B cell (primary cell): Measurements from ENCODE around the gene SLC15A3. TPM values are rescaled to one million over a fixed set of nuclear protein-coding genes. Genes with fewer than 3 reads are reported as not detected.

ENCODE experiments used
- ATAC-seq: fragments of 200-7000 bp; cut with Tn5 transposase; one replicate; pipeline ENCODE4 v1.10.0; 2021; ENCODE audit warnings: low read depth, mild to moderate bottlenecking, moderate number of reproducible peaks, moderate library complexity
- CTCF ChIA-PET: fragments of 350-600 bp; sonication (Branson Sonifier 250); formaldehyde crosslinking; loops from one replicate; lab custom pipeline; 2021; ENCODE audit warnings: antibody characterized with exemption, inconsistent platforms; lab: Charles Lee
- POLR2A ChIA-PET: fragments of 350-600 bp; sonication (Branson Sonifier 250); formaldehyde crosslinking; loops from one replicate; lab custom pipeline; 2021; ENCODE audit warnings: antibody characterized with exemption; lab: Charles Lee
- DNase-seq: peaks from one replicate; pipeline ENCODE4 v3.0.0; 2013
- H2AFZ ChIP-seq: 2 replicates; pipeline ENCODE4 v1.6.1; 2012; ENCODE audit warnings: mild to moderate bottlenecking, low read depth, low read length; ENCODE audit not compliant: insufficient read depth, poor library complexity, severe bottlenecking
- H3K27ac ChIP-seq, 2 donors: 1 replicate in 1 of 2; 2 replicates in 1 of 2; pipeline ENCODE4 v1.5.1; 2012 to 2013; ENCODE audit warnings: low read length in 2 of 2, mild to moderate bottlenecking in 2 of 2, moderate library complexity in 1 of 2
- H3K27me3 ChIP-seq, 4 experiments: fragments of 200-600 bp in 1 of 4; sonication (generic) in 1 of 4; replicated peaks in 1 of 4; 1 replicate in 2 of 4; 2 replicates in 2 of 4; pipeline versions ENCODE4 v1.6.1 to v1.7.0; 2013 to 2016; ENCODE audit warnings: low read length in 3 of 4, mild to moderate bottlenecking in 2 of 4, mixed read lengths in 1 of 4, moderate library complexity in 1 of 4; ENCODE audit not compliant: insufficient read depth in 4 of 4, control insufficient read depth in 3 of 4; ENCODE audit errors: control extremely low read depth in 1 of 4
- H3K36me3 ChIP-seq, 2 experiments: replicated peaks in 1 of 2; 1 replicate in 1 of 2; 2 replicates in 1 of 2; pipeline versions ENCODE4 v1.6.1 to v1.7.1; 2013; ENCODE audit warnings: low read length in 1 of 2; ENCODE audit not compliant: insufficient read depth in 2 of 2, control insufficient read depth in 1 of 2; ENCODE audit errors: control extremely low read depth in 1 of 2, extremely low read depth in 1 of 2
- H3K4me1 ChIP-seq, 2 donors: fragments of 200-600 bp in 1 of 2; sonication (generic) in 1 of 2; 1 replicate in 1 of 2; 2 replicates in 1 of 2; pipeline versions ENCODE4 v1.5.1 to v1.6.1; 2013 to 2017; ENCODE audit warnings: low read length in 2 of 2; ENCODE audit not compliant: control insufficient read depth in 2 of 2, insufficient read depth in 2 of 2
- H3K4me2 ChIP-seq: replicated peaks from 2 replicates; pipeline ENCODE3; 2012; ENCODE audit warnings: mild to moderate bottlenecking, low read depth, low read length; ENCODE audit not compliant: poor library complexity, severe bottlenecking
- H3K4me3 ChIP-seq, 5 experiments: fragments of 200-600 bp in 1 of 5; sonication (generic) in 1 of 5; 1 replicate in 3 of 5; 2 replicates in 2 of 5; pipeline versions ENCODE4 v1.5.1 to v1.7.0; 2011 to 2016; ENCODE audit warnings: low read length in 4 of 5, mild to moderate bottlenecking in 4 of 5, low read depth in 2 of 5, control low read depth in 1 of 5, moderate library complexity in 1 of 5; ENCODE audit not compliant: insufficient read depth in 1 of 5; ENCODE audit errors: control extremely low read depth in 1 of 5, extremely low read depth in 1 of 5
- H3K79me2 ChIP-seq: fragments of 200-600 bp; sonication (generic); one replicate; pipeline ENCODE4 v1.6.0; 2016; ENCODE audit warnings: low read length; ENCODE audit not compliant: control insufficient read depth, insufficient read depth
- H3K9ac ChIP-seq: fragments of 200-600 bp; sonication (generic); 2 replicates; pipeline ENCODE4 v1.6.1; 2017; ENCODE audit warnings: mild to moderate bottlenecking, low read length, moderate library complexity
- H3K9me3 ChIP-seq, 3 donors: one replicate each; pipeline versions ENCODE4 v1.6.1 to v1.7.1; 2013; ENCODE audit warnings: low read length in 2 of 3; ENCODE audit not compliant: control insufficient read depth in 2 of 3, insufficient read depth in 1 of 3; ENCODE audit errors: control extremely low read depth in 1 of 3
- H4K20me1 ChIP-seq: 2 replicates; pipeline ENCODE4 v1.6.0; 2012; ENCODE audit warnings: mild to moderate bottlenecking, low read length; ENCODE audit not compliant: insufficient read depth, control insufficient read depth, poor library complexity, severe bottlenecking
- H3K27ac Mint-ChIP-seq: one replicate; pipeline ENCODE4 v1.8.0; 2021; ENCODE audit warnings: mixed read lengths
- H3K27me3 Mint-ChIP-seq: one replicate; pipeline ENCODE4 v1.8.0; 2021; ENCODE audit warnings: mixed read lengths
- H3K4me1 Mint-ChIP-seq: one replicate; pipeline ENCODE4 v1.8.0; 2021; ENCODE audit warnings: mixed read lengths
- H3K4me3 Mint-ChIP-seq: one replicate; pipeline ENCODE4 v1.8.0; 2021; ENCODE audit warnings: mixed read lengths
- H3K9me3 Mint-ChIP-seq: one replicate; pipeline ENCODE4 v1.8.0; 2022; ENCODE audit warnings: mixed read lengths; ENCODE audit not compliant: insufficient read depth
- EZH2 ChIP-seq: IDR thresholded peaks from 2 replicates; pipeline ENCODE4 v1.6.1; 2012; ENCODE audit warnings: borderline replicate concordance, low read depth, mild to moderate bottlenecking, moderate library complexity, low read length; ENCODE audit not compliant: insufficient read depth, poor library complexity, severe bottlenecking
- WGBS: methylation state at CpG from one replicate; pipeline ENCODE4 v1.1.5; 2013; ENCODE audit warnings: missing lambda C conversion rate; ENCODE audit not compliant: insufficient coverage; 5-methylcytosine and 5-hydroxymethylcytosine counted together
- intact Hi-C: fragments of 100-400 bp; cut with micrococcal nuclease; formaldehyde crosslinking; loops from one replicate; pipeline ENCODE4 v1.10.0; 2022
- polyA plus RNA-seq: library from polyadenylated mRNA; depleted of rRNA; stranded (reverse); fragments of >200 nt; gene quantifications from 2 replicates; pipeline ENCODE4 v1.2.3, GENCODE V29; 2012
- total RNA-seq, 2 donors: library from RNA; stranded (reverse); fragments of 120-200 nt in 1 of 2; gene quantifications; 1 replicate in 1 of 2; 2 replicates in 1 of 2; pipeline versions ENCODE4 v1.2.3 to v1.2.4, GENCODE V29; 2013 to 2022
- TF ChIP-seq, protein P1 (sequence below): fragments of 200-600 bp; IDR thresholded peaks from one replicate; pipeline ENCODE4 v1.8.0; 2022; ENCODE audit warnings: antibody characterized with exemption, mild to moderate bottlenecking

SLC15A3 gene
- total and polyA plus RNA-seq, 2 donors (not counting 1 experiment from before 2014, with no cell fraction given): 61.5 to 91.4 TPM

- H4K20me1 ChIP-seq: no peaks in the 10 kb centered on the region
- peak overlapping the region; percentile 21 for H3K4me3 Mint-ChIP-seq
- H3K4me1 ChIP-seq: peaks cover 23 to 42% of the 10 kb centered on the region in 2 donors
- peak overlapping the region; percentile 43 for H2AFZ ChIP-seq
- peak; percentile 65 for DNase-seq
- peak overlapping the region; percentile 86 for H3K27ac Mint-ChIP-seq
- H3K27me3 ChIP-seq: no peaks in the 10 kb centered on the region
- H3K9me3 ChIP-seq: no peaks in the 10 kb centered on the region
- H3K4me3 ChIP-seq: peak overlapping the region in 1 of 5 experiments; percentile 3
- peaks cover 42% of the 10 kb centered on the region for H3K4me1 Mint-ChIP-seq
- peak; percentile 63 for ATAC-seq
- no peaks in the 10 kb centered on the region for H3K9me3 Mint-ChIP-seq
- intact Hi-C loops: loop anchor here (5.0 kb wide), 1 partner anchor 36 kb away; no protein-coding TSS in a partner anchor
- WGBS: 76% methylated on average over 7 of the region's 17 CpGs
- peaks cover 7% of the 10 kb centered on the region for H3K79me2 ChIP-seq
- no peaks in the 10 kb centered on the region for H3K27me3 Mint-ChIP-seq
- H3K9ac ChIP-seq: no peak overlapping the region
- ChIA-PET POLR2A (no interaction called here), CTCF (interaction anchor here (1.2 to 2.2 kb wide), 3 partner anchors 9 to 16 kb away, joined by 3 to 8 read pairs (median 4); partner anchors contain the start of gene CD6)
- H3K4me2 ChIP-seq: peak overlapping the region; percentile 35
- no peaks in the 10 kb centered on the region for H3K36me3 ChIP-seq
- peak overlapping the region; percentile 61 to 71 for H3K27ac ChIP-seq
- no peak for TF ChIP-seq EZH2
- TF ChIP-seq, protein P1, sequence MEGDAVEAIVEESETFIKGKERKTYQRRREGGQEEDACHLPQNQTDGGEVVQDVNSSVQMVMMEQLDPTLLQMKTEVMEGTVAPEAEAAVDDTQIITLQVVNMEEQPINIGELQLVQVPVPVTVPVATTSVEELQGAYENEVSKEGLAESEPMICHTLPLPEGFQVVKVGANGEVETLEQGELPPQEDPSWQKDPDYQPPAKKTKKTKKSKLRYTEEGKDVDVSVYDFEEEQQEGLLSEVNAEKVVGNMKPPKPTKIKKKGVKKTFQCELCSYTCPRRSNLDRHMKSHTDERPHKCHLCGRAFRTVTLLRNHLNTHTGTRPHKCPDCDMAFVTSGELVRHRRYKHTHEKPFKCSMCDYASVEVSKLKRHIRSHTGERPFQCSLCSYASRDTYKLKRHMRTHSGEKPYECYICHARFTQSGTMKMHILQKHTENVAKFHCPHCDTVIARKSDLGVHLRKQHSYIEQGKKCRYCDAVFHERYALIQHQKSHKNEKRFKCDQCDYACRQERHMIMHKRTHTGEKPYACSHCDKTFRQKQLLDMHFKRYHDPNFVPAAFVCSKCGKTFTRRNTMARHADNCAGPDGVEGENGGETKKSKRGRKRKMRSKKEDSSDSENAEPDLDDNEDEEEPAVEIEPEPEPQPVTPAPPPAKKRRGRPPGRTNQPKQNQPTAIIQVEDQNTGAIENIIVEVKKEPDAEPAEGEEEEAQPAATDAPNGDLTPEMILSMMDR: no peak
These were observed 34.3 kb upstream of the SLC15A3 start for GRCh38 chr11:60985991-60986915.
